Endothelial cell of umbilical vein (primary cell): ENCODE measurements around the gene DOCK8. TPM values are rescaled to one million over a fixed set of nuclear protein-coding genes. Genes with fewer than 3 reads are reported as not detected.

Experiments
- BruUV-seq: library from RNA; stranded (reverse); fragments of 400-500 nt; replicated peaks from 2 replicates; lab custom pipeline; 2021; lab: Mats Ljungman, UMichigan
- CTCF ChIA-PET: fragments of 300-600, 350-600 bp; sonication (Branson Sonifier 250); formaldehyde crosslinking; loops from one replicate; lab custom pipeline; 2021; ENCODE audit warnings: antibody characterized with exemption, inconsistent platforms; lab: Charles Lee
- POLR2A ChIA-PET: fragments of 300-600, 350-600 bp; sonication (Branson Sonifier 250); formaldehyde crosslinking; loops from one replicate; lab custom pipeline; 2021; ENCODE audit warnings: antibody characterized with exemption, inconsistent platforms; lab: Charles Lee
- DNase-seq: peaks from one replicate; pipeline ENCODE4 v3.0.0-alpha.2; 2011; ENCODE audit warnings: low read depth, low spot score
- FAIRE-seq: peaks from 2 replicates; lab custom pipeline; 2011; peaks lifted over from hg19 to GRCh38; lab: Jason Lieb, UNC
- H2AFZ ChIP-seq: 2 replicates; pipeline ENCODE4 v1.6.0; 2012; ENCODE audit warnings: low read depth, low read length, control low read depth, inconsistent platforms
- H3K27ac ChIP-seq: 2 replicates; pipeline ENCODE4 v1.5.1; 2011; ENCODE audit warnings: low read depth, mild to moderate bottlenecking, control low read depth, low read length, moderate library complexity; ENCODE audit not compliant: insufficient read depth
- H3K27me3 ChIP-seq, 2 experiments: 2 replicates each; pipeline versions ENCODE4 v1.6.0 to v1.6.1; 2011; ENCODE audit warnings: low read length in 2 of 2, mixed read lengths in 1 of 2; ENCODE audit not compliant: control insufficient read depth in 2 of 2, insufficient read depth in 2 of 2
- H3K36me3 ChIP-seq, 2 experiments: 2 replicates in 1 of 2; 3 replicates in 1 of 2; pipeline ENCODE4 v1.5.1; 2011; ENCODE audit warnings: low read length in 2 of 2, mild to moderate bottlenecking in 1 of 2, moderate library complexity in 1 of 2; ENCODE audit not compliant: control insufficient read depth in 2 of 2, insufficient read depth in 2 of 2; ENCODE audit errors: extremely low read depth in 1 of 2
- H3K4me1 ChIP-seq: 3 replicates; pipeline ENCODE4 v1.5.1; 2011; ENCODE audit warnings: mild to moderate bottlenecking, low read length; ENCODE audit not compliant: control insufficient read depth, insufficient read depth; ENCODE audit errors: extremely low read depth
- H3K4me2 ChIP-seq: 2 replicates; pipeline ENCODE4 v1.6.1; 2011; ENCODE audit warnings: low read length, control low read depth, mixed read lengths; ENCODE audit not compliant: insufficient read depth
- H3K4me3 ChIP-seq, 3 experiments: fragments of 200-600 bp in 1 of 3; sonication (generic), shearing (Covaris generic) in 1 of 3; replicated peaks in 1 of 3; 2 replicates each; pipeline ENCODE4 v1.5.1; 2011 to 2016; ENCODE audit warnings: control low read depth in 3 of 3, low read length in 3 of 3, mild to moderate bottlenecking in 2 of 3, inconsistent platforms in 1 of 3, low read depth in 1 of 3, moderate library complexity in 1 of 3; ENCODE audit not compliant: insufficient read depth in 1 of 3
- H3K79me2 ChIP-seq: 2 replicates; pipeline ENCODE4 v1.6.0; 2012; ENCODE audit warnings: low read length, inconsistent platforms; ENCODE audit not compliant: control insufficient read depth, insufficient read depth
- H3K9ac ChIP-seq: replicated peaks from 2 replicates; pipeline ENCODE3; 2011; ENCODE audit warnings: low read length, control low read depth; ENCODE audit not compliant: insufficient read depth; ENCODE audit errors: extremely low read depth
- H3K9me1 ChIP-seq: replicated peaks from 3 replicates; pipeline ENCODE4 v1.6.0; 2011; ENCODE audit warnings: mild to moderate bottlenecking, low read length; ENCODE audit not compliant: control insufficient read depth, insufficient read depth; ENCODE audit errors: extremely low read depth
- H3K9me3 ChIP-seq: replicated peaks from 2 replicates; pipeline ENCODE4 v1.5.1; 2012; ENCODE audit warnings: low read length, inconsistent platforms; ENCODE audit not compliant: control insufficient read depth, insufficient read depth
- H4K20me1 ChIP-seq: replicated peaks from 2 replicates; pipeline ENCODE3; 2011; ENCODE audit warnings: mild to moderate bottlenecking, low read length; ENCODE audit not compliant: control insufficient read depth, insufficient read depth; ENCODE audit errors: extremely low read depth
- EZH2 ChIP-seq: IDR thresholded peaks from 2 replicates; pipeline ENCODE4 v1.6.1; 2012; ENCODE audit warnings: borderline replicate concordance, low read depth, mild to moderate bottlenecking, moderate library complexity, low read length, inconsistent platforms; ENCODE audit not compliant: severe bottlenecking
- FOS ChIP-seq: IDR thresholded peaks from 2 replicates; pipeline ENCODE4 v1.6.1; 2011; ENCODE audit warnings: mild to moderate bottlenecking, low read length, moderate library complexity, borderline replicate concordance; ENCODE audit not compliant: insufficient read depth
- GATA2 ChIP-seq: IDR thresholded peaks from 2 replicates; pipeline ENCODE4 v1.7.0; 2011; ENCODE audit warnings: low read depth, mild to moderate bottlenecking, moderate library complexity, mixed read lengths, low read length; ENCODE audit not compliant: insufficient read length, insufficient read depth
- JUN ChIP-seq: IDR thresholded peaks from 2 replicates; pipeline ENCODE4 v1.6.1; 2011; ENCODE audit warnings: borderline replicate concordance, low read depth; ENCODE audit not compliant: insufficient read length, insufficient read depth
- MYC ChIP-seq: IDR thresholded peaks from one replicate; pipeline ENCODE4 v1.6.1; 2011; ENCODE audit warnings: mild to moderate bottlenecking, low read depth, low read length
- POLR2A ChIP-seq: IDR thresholded peaks from 2 replicates; pipeline ENCODE4 v1.6.1; 2012; ENCODE audit warnings: low read depth, mild to moderate bottlenecking, control low read depth, low read length
- POLR2AphosphoS5 ChIP-seq: IDR thresholded peaks from 2 replicates; pipeline ENCODE4 v1.6.1; 2012; ENCODE audit warnings: low read depth, mild to moderate bottlenecking, control low read depth, low read length, moderate library complexity; ENCODE audit not compliant: insufficient read depth
- dilution Hi-C: fragments of 300-500 bp; cut with MboI; formaldehyde crosslinking; loops from one replicate; pipeline ENCODE4 v1.15.0; 2019; ENCODE audit warnings: low sequenced_read_pairs; ENCODE audit not compliant: extremely low pct_ligation_motif_present
- intact Hi-C: fragments of 100-400 bp; cut with micrococcal nuclease; formaldehyde crosslinking; loops from one replicate; pipeline ENCODE4 v1.10.0; 2022
- polyA plus RNA-seq, 4 experiments: library from polyadenylated mRNA; depleted of rRNA in 3 of 4; stranded (reverse) in 3 of 4; unstranded in 1 of 4; fragments of >200 nt; gene quantifications; 2 replicates each; pipeline versions ENCODE4 v1.2.1 to v1.2.3, GENCODE V29; 2011 to 2012; ENCODE audit warnings: missing spikeins in 1 of 4
- total RNA-seq: library from RNA; stranded (reverse); gene quantifications from 2 replicates; pipeline ENCODE4 v1.2.3, GENCODE V29; 2021
- TF ChIP-seq, protein P1 (sequence below), 2 donors: IDR thresholded peaks; 1 replicate in 1 of 2; 2 replicates in 1 of 2; pipeline ENCODE4 v1.5.1; 2011; ENCODE audit warnings: low read length in 2 of 2, mild to moderate bottlenecking in 2 of 2, moderate library complexity in 2 of 2, control low read depth in 1 of 2, inconsistent platforms in 1 of 2, low read depth in 1 of 2; ENCODE audit not compliant: insufficient read depth in 1 of 2; ENCODE audit errors: extremely low read depth in 1 of 2
- TF ChIP-seq, protein P2 (sequence below): IDR thresholded peaks from 2 replicates; pipeline ENCODE4 v1.6.1; 2011; ENCODE audit not compliant: insufficient read depth, insufficient read length

The DOCK8 gene
- total and polyA plus RNA-seq, 2 donors (not counting 3 experiments of a cell fraction or from before 2014, with no cell fraction given), result 0.54 to 1.3 TPM

GRCh38 chr9:437574-438001 lies 222.9 kb downstream of the DOCK8 start:
- dilution Hi-C loops, result no loop called here
- intact Hi-C loops, result no loop called here
- H4K20me1 ChIP-seq, result no peaks in the 10 kb centered on the region
- no peak overlapping the region for H3K4me3 ChIP-seq
- H3K9me1 ChIP-seq, result no peaks in the 10 kb centered on the region
- H3K9me3 ChIP-seq, result no peaks in the 10 kb centered on the region
- TF ChIP-seq FOS, result no peak
- TF ChIP-seq POLR2AphosphoS5, result no peak
- no peak for TF ChIP-seq GATA2
- TF ChIP-seq, protein P1, sequence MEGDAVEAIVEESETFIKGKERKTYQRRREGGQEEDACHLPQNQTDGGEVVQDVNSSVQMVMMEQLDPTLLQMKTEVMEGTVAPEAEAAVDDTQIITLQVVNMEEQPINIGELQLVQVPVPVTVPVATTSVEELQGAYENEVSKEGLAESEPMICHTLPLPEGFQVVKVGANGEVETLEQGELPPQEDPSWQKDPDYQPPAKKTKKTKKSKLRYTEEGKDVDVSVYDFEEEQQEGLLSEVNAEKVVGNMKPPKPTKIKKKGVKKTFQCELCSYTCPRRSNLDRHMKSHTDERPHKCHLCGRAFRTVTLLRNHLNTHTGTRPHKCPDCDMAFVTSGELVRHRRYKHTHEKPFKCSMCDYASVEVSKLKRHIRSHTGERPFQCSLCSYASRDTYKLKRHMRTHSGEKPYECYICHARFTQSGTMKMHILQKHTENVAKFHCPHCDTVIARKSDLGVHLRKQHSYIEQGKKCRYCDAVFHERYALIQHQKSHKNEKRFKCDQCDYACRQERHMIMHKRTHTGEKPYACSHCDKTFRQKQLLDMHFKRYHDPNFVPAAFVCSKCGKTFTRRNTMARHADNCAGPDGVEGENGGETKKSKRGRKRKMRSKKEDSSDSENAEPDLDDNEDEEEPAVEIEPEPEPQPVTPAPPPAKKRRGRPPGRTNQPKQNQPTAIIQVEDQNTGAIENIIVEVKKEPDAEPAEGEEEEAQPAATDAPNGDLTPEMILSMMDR (IDR thresholded peaks at IDR 0.05; ENCODE audit: extremely low read depth in 1 of 2, insufficient read depth in 1 of 2, low read depth in 1 of 2, low read length in 2 of 2), result no peak
- TF ChIP-seq POLR2A, result no peak
- TF ChIP-seq, protein P2, sequence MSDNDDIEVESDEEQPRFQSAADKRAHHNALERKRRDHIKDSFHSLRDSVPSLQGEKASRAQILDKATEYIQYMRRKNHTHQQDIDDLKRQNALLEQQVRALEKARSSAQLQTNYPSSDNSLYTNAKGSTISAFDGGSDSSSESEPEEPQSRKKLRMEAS, result no peak
- no peak for TF ChIP-seq JUN
- no peak for TF ChIP-seq MYC
- no peak for TF ChIP-seq EZH2
- POLR2A ChIA-PET, result no interaction called here
- no peaks in the 10 kb centered on the region for H3K36me3 ChIP-seq
- DNase-seq (no peak), FAIRE-seq (no peak)
- H3K27me3 ChIP-seq, result no peaks in the 10 kb centered on the region
- H3K4me1 ChIP-seq, result no peaks in the 10 kb centered on the region
- H3K79me2 ChIP-seq, result no peaks in the 10 kb centered on the region
- no peak overlapping the region for H3K9ac ChIP-seq
- H3K4me2 ChIP-seq, result no peak overlapping the region
- H3K27ac ChIP-seq, result no peak overlapping the region
- CTCF ChIA-PET, result interaction anchor here (1.1 kb wide), 1 partner anchor 10 kb away, joined by 3 read pairs; no protein-coding TSS in a partner anchor
- BruUV-seq, result no TSS peak
- no peak overlapping the region for H2AFZ ChIP-seq
